Stomach (tissue), 9 donors: ENCODE results near the gene DDC. TPM values are rescaled to one million over a fixed set of nuclear protein-coding genes. Genes with fewer than 3 reads are reported as not detected.

ENCODE experiments used
- DNase-seq, 2 donors: peaks; one replicate each; pipeline versions ENCODE4 v3.0.0 to v3.0.0-alpha.2; 2013 to 2019
- H3K27ac ChIP-seq, 5 donors: fragments of 200-600 bp in 4 of 5; sonication (generic) in 4 of 5; one replicate each; pipeline ENCODE4 v1.5.1; 2013 to 2019; ENCODE audit warnings: mild to moderate bottlenecking in 1 of 5, moderate library complexity in 1 of 5
- H3K27me3 ChIP-seq, 3 donors: fragments of 200-600 bp; sonication (generic); one replicate each; pipeline ENCODE4 v1.5.1; 2017 to 2019; ENCODE audit warnings: mixed run types in 1 of 3
- H3K36me3 ChIP-seq, 4 donors: fragments of 200-600 bp; sonication (generic); 1 replicate in 3 of 4; 2 replicates in 1 of 4; pipeline ENCODE4 v1.5.1; 2016 to 2019
- H3K4me1 ChIP-seq, 4 donors: fragments of 200-600 bp; sonication (generic); one replicate each; pipeline ENCODE4 v1.5.1; 2016 to 2019
- H3K4me3 ChIP-seq, 4 donors: fragments of 200-600 bp; sonication (generic) in 3 of 4; one replicate each; pipeline ENCODE4 v1.5.1; 2016 to 2019; ENCODE audit warnings: mild to moderate bottlenecking in 1 of 4
- H3K9me3 ChIP-seq, 4 donors: fragments of 200-600 bp; sonication (generic); one replicate each; pipeline ENCODE4 v1.5.1; 2016 to 2019
- EP300 ChIP-seq: sonication (generic); formaldehyde crosslinking; IDR thresholded peaks from one replicate; pipeline ENCODE4 v1.6.1; 2017; ENCODE audit warnings: antibody characterized with exemption
- POLR2A ChIP-seq, 4 donors: fragments of 450-650 bp; IDR thresholded peaks; one replicate each; pipeline ENCODE4 v1.6.1; 2016; ENCODE audit warnings: antibody characterized with exemption in 4 of 4, control low read depth in 2 of 4, mild to moderate bottlenecking in 1 of 4, moderate library complexity in 1 of 4
- POLR2AphosphoS5 ChIP-seq, 3 donors: sonication (generic); formaldehyde crosslinking; IDR thresholded peaks; one replicate each; pipeline ENCODE4 v1.6.1; 2016; ENCODE audit warnings: antibody characterized with exemption in 3 of 3
- whole genome bisulfite sequencing, 5 donors: extraction: QIAGEN DNeasy Blood & Tissue Kit in 3 of 5; methylation state at CpG; one replicate each; pipeline versions ENCODE4 v1.1.5 to v1.1.7; 2013 to 2018; 5-methylcytosine and 5-hydroxymethylcytosine counted together
- intact Hi-C: fragments of 100-400 bp; cut with DNase I; formaldehyde crosslinking; loops from one replicate; pipeline ENCODE4 v1.15.1; 2023; ENCODE audit warnings: low total_unique reads
- polyA plus RNA-seq, 3 donors: library from polyadenylated mRNA; stranded (reverse); fragments of 200-250 nt; gene quantifications; one replicate each; pipeline ENCODE4 v1.2.3, GENCODE V29; 2013
- total RNA-seq, 5 donors: library from RNA; depleted of rRNA; stranded (reverse); fragments of >200 nt; gene quantifications; one replicate each; pipeline versions ENCODE4 v1.1.0 to v1.2.3, GENCODE V29; 2014 to 2016
- TF ChIP-seq, protein P1 (sequence below), 7 experiments: fragments of 450-650 bp in 4 of 7; fragments of 200-600 bp in 3 of 7; sonication (generic) in 3 of 7; IDR thresholded peaks; one replicate each; pipeline ENCODE4 v1.5.1; 2016 to 2019; ENCODE audit warnings: antibody characterized with exemption in 7 of 7, control low read depth in 2 of 7, mild to moderate bottlenecking in 1 of 7
- donor health status: healthy with polysubstance abuse.
- donor health status: Bipolar disorder and iron deficiency.
- donor health status: healthy.

The DDC gene
- total and polyA plus RNA-seq, 8 donors: 0.95 to 95.0 (median 4.7) TPM; not detected in 3

DNA sequence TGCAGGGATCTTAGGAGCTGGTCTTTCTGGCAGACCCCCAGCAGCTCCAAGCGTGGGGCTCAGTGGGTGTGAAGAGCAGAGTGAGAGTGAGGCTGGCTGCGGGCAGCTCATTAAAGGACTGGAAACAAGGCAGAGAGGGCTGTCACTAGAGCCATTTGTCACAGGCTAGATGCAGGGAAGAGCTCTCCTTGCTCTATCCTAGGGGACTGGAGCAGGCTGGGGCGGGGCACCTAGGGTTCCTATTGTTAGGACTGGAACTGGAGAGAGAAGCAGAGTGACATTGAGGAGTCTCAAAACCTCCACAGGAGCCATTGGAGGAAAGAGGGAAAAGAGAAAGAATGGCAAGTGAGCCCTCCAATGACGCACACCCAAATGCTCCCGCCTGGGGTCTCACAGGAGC lies 772 bp upstream of the DDC start:
- Histone ChIP-seq H3K27ac (no peak overlapping the region), H3K27me3 (no peaks in the 10 kb centered on the region), H3K4me3 (no peak overlapping the region), H3K4me1 (peaks cover 0 to 11% (median 9%) of the 10 kb centered on the region in 4 donors), H3K36me3 (no peaks in the 10 kb centered on the region), H3K9me3 (peaks cover 0 to 4% (median 0%) of the 10 kb centered on the region in 4 donors)
- intact Hi-C loops: no loop called here
- no peak for DNase-seq
- TF ChIP-seq EP300 (no peak), POLR2A (IDR thresholded peaks at IDR 0.05) (no peak)
- TF ChIP-seq, protein P1, sequence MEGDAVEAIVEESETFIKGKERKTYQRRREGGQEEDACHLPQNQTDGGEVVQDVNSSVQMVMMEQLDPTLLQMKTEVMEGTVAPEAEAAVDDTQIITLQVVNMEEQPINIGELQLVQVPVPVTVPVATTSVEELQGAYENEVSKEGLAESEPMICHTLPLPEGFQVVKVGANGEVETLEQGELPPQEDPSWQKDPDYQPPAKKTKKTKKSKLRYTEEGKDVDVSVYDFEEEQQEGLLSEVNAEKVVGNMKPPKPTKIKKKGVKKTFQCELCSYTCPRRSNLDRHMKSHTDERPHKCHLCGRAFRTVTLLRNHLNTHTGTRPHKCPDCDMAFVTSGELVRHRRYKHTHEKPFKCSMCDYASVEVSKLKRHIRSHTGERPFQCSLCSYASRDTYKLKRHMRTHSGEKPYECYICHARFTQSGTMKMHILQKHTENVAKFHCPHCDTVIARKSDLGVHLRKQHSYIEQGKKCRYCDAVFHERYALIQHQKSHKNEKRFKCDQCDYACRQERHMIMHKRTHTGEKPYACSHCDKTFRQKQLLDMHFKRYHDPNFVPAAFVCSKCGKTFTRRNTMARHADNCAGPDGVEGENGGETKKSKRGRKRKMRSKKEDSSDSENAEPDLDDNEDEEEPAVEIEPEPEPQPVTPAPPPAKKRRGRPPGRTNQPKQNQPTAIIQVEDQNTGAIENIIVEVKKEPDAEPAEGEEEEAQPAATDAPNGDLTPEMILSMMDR (IDR thresholded peaks at IDR 0.05): no peak
- 68 to 87% (median 79%) methylated on average over 5 of the region's 5 CpGs for WGBS, 5 donors

DNA sequence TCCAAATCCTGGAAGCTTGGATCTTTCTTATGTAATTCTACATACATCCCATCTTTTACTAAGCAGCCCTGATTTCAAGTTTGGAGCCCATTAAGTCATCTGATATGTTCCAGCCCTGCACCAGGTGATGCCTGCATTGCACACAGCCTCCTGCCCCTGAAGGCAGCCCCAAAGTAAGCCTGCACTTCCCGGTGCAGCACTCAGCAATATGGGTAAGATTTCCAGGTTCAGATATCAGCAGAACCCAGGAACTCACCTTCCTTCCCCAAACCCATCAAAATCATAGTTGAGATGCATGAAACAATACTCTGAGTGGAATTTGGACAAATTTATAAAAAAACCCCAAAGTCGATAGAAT lies 333 bp upstream of the DDC start:
- H3K4me3 ChIP-seq: no peak overlapping the region
- no peak for TF ChIP-seq POLR2AphosphoS5 (IDR thresholded peaks at IDR 0.05)
- no peak for TF ChIP-seq POLR2A (IDR thresholded peaks at IDR 0.05)
- TF ChIP-seq EP300: no peak
- TF ChIP-seq, protein P1 (IDR thresholded peaks at IDR 0.05): no peak
- no peak for DNase-seq
- 54 to 74% (median 55%) methylated on average over 2 of the region's 2 CpGs for WGBS, 5 donors
- peaks cover 0 to 11% (median 9%) of the 10 kb centered on the region in 4 donors for H3K4me1 ChIP-seq
- H3K36me3 ChIP-seq: no peaks in the 10 kb centered on the region
- H3K27ac ChIP-seq: no peak overlapping the region
- H3K27me3 ChIP-seq: peaks cover 0 to 4% (median 0%) of the 10 kb centered on the region in 3 donors
- intact Hi-C loops: no loop called here
- H3K9me3 ChIP-seq: no peaks in the 10 kb centered on the region

DNA sequence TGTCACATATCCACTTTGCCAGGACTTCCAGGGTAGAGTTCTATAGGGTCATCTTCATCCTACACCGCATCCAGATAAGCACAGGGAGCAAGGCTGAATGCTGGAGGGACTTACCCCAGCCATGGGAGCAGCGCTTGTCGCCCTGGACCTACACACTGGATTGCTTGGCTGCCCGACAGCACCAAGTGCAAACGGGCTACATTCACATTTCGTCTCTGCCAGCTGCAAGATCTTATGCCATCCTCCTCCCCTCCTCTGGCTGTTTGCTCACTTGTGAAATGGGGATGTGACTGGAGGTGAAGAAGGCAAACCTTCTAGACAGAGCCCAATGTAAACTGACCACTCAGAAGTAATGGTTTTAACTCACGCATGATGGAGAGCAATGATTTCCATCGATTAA lies 1.0 kb downstream of the DDC start:
- H3K36me3 ChIP-seq: no peaks in the 10 kb centered on the region
- H3K27ac ChIP-seq: no peak overlapping the region
- H3K27me3 ChIP-seq: peaks cover 0 to 14% (median 0%) of the 10 kb centered on the region in 3 donors
- WGBS, 5 donors: 73 to 90% (median 87%) methylated on average over 8 of the region's 8 CpGs
- no peaks in the 10 kb centered on the region for H3K9me3 ChIP-seq
- no peak for TF ChIP-seq POLR2A (IDR thresholded peaks at IDR 0.05)
- TF ChIP-seq POLR2AphosphoS5 (IDR thresholded peaks at IDR 0.05): no peak
- TF ChIP-seq, protein P1 (IDR thresholded peaks at IDR 0.05): no peak
- no peak for TF ChIP-seq EP300
- intact Hi-C loops: no loop called here
- DNase-seq: no peak
- H3K4me1 ChIP-seq: peaks cover 0 to 11% (median 9%) of the 10 kb centered on the region in 4 donors
- H3K4me3 ChIP-seq: no peak overlapping the region

DNA sequence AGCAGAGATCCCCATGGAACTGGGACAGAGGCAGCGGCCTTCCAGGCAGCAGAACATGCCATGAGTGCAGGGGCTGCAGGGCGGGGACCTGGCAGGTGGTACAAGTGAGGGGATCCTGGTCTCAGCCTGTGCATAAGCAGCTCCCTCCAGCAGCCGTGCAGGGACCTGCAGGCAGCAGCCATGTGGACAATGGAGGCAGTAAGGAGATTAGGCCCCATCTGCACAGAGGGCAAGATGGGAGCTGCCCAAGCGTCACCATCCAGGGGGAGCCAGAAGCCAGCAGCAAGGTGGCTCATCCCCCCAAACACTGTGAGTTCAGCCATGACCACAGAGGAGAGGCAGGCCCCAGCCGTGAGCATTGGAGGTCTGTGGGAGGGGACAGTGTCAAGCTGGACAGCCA lies 3.1 kb downstream of the DDC start:
- no peak for DNase-seq
- Histone ChIP-seq H3K36me3 (no peaks in the 10 kb centered on the region), H3K27ac (no peak overlapping the region), H3K9me3 (no peaks in the 10 kb centered on the region), H3K27me3 (peaks cover 0 to 14% (median 0%) of the 10 kb centered on the region in 3 donors), H3K4me3 (no peak overlapping the region), H3K4me1 (peaks cover 0 to 11% (median 9%) of the 10 kb centered on the region in 4 donors)
- intact Hi-C loops: no loop called here
- no peak for TF ChIP-seq POLR2A (IDR thresholded peaks at IDR 0.05)
- TF ChIP-seq, protein P1 (IDR thresholded peaks at IDR 0.05): no peak
- no peak for TF ChIP-seq POLR2AphosphoS5 (IDR thresholded peaks at IDR 0.05)
- TF ChIP-seq EP300: no peak
- 82 to 89% (median 85%) methylated on average over 5 of the region's 5 CpGs for WGBS, 5 donors
